ENCODE measurements around the gene SGMS2. TPM values are rescaled to one million over a fixed set of nuclear protein-coding genes. Genes with fewer than 3 reads are reported as not detected.

SGMS2 gene
- total RNA-seq, 1 experiment from 2014 or later, result 58.7 TPM

DNA sequence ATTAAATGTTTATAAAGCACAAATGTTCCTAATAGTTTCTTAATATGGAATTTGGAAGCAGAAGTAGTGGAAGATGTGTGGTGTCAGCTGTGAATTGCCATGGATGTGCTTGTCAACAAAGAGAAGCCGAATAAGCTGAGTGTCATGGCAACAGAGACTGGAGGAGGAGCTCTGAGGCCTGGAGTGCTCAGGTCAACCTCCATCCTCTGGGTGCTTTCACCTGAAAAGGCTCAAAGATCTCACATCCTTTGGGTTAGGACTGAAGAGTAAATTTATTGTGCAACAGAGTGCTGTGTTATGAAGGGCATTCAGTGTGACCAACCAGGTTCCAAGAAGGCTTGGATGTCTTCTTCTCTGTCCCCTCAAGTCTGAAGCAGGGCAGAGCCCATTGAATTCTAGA lies 18.7 kb downstream of the SGMS2 start:
- H3K4me1 ChIP-seq (ENCODE audit: insufficient read depth, low read length), result peaks cover 3% of the 10 kb centered on the region
- no peak overlapping the region for H3K4me2 ChIP-seq (ENCODE audit: low read length)
- H3K9me3 ChIP-seq (ENCODE audit: low read length), result no peaks in the 10 kb centered on the region
- ChIA-PET POLR2A (ENCODE audit: unreplicated experiment) (no interaction called here), CTCF (no interaction called here)
- no peak overlapping the region for H3K27ac ChIP-seq (ENCODE audit: low read length)
- DNase-seq (no peak), ATAC-seq (no peak)
- no peaks in the 10 kb centered on the region for H3K27me3 ChIP-seq (ENCODE audit: low read length)
- H4K20me1 ChIP-seq (ENCODE audit: low read length), result no peaks in the 10 kb centered on the region
- H3K4me3 ChIP-seq (ENCODE audit: low read length), result no peak overlapping the region
- H2AFZ ChIP-seq (ENCODE audit: low read length), result no peak overlapping the region
- no peaks in the 10 kb centered on the region for H3F3A ChIP-seq (ENCODE audit: low read length, unreplicated experiment)
- TF ChIP-seq CTCF (conservative IDR thresholded peaks at IDR 0.05; ENCODE audit: low read depth, low read length), result no peak
- TF ChIP-seq EZH2phosphoT487 (IDR thresholded peaks at IDR 0.05; ENCODE audit: borderline replicate concordance, low read length), result no peak
- TF ChIP-seq EZH2 (IDR thresholded peaks at IDR 0.05; ENCODE audit: low read length, unreplicated experiment), result no peak
- H3K79me2 ChIP-seq (ENCODE audit: low read length), result peaks cover 30% of the 10 kb centered on the region
- no TSS peak for BruUV-seq (replicated peaks)
- H3K9ac ChIP-seq (ENCODE audit: low read length), result no peak overlapping the region
- intact Hi-C loops (cut with micrococcal nuclease), result no loop called here
- no peaks in the 10 kb centered on the region for H3K9me2 ChIP-seq (replicated peaks; ENCODE audit: low read length)
- no peaks in the 10 kb centered on the region; the same call in 1 of the 2 replicates for H3K36me3 ChIP-seq (ENCODE audit: low read depth, low read length)

- no peak overlapping the region for H3K4me3 ChIP-seq (ENCODE audit: low read length)
- intact Hi-C loops (cut with micrococcal nuclease), result no loop called here
- ChIA-PET CTCF (interaction anchor here (0.6 kb wide), 1 partner anchor 87 kb away, joined by 3 read pairs; no protein-coding TSS in a partner anchor), POLR2A (ENCODE audit: unreplicated experiment) (no interaction called here)
- H4K20me1 ChIP-seq (ENCODE audit: low read length), result no peaks in the 10 kb centered on the region
- H2AFZ ChIP-seq (ENCODE audit: low read length), result no peak overlapping the region
- BruUV-seq (replicated peaks), result no TSS peak
- H3K9me2 ChIP-seq (replicated peaks; ENCODE audit: low read length), result no peaks in the 10 kb centered on the region
- H3K4me1 ChIP-seq (ENCODE audit: insufficient read depth, low read length), result no peaks in the 10 kb centered on the region
- ATAC-seq (no peak), DNase-seq (no peak)
- H3K9ac ChIP-seq (ENCODE audit: low read length), result no peak overlapping the region
- H3K79me2 ChIP-seq (ENCODE audit: low read length), result peaks cover 35% of the 10 kb centered on the region; the same call in 1 of the 2 replicates
- H3K27me3 ChIP-seq (ENCODE audit: low read length), result no peaks in the 10 kb centered on the region
- TF ChIP-seq CTCF (conservative IDR thresholded peaks at IDR 0.05; ENCODE audit: low read depth, low read length), result no peak
- TF ChIP-seq EZH2 (IDR thresholded peaks at IDR 0.05; ENCODE audit: low read length, unreplicated experiment), result no peak
- TF ChIP-seq EZH2phosphoT487 (IDR thresholded peaks at IDR 0.05; ENCODE audit: borderline replicate concordance, low read length), result no peak
- no peaks in the 10 kb centered on the region for H3K9me3 ChIP-seq (ENCODE audit: low read length)
- no peaks in the 10 kb centered on the region; the same call in 1 of the 2 replicates for H3K36me3 ChIP-seq (ENCODE audit: low read depth, low read length)
- H3K4me2 ChIP-seq (ENCODE audit: low read length), result no peak overlapping the region
- H3F3A ChIP-seq (ENCODE audit: low read length, unreplicated experiment), result no peaks in the 10 kb centered on the region
- H3K27ac ChIP-seq (ENCODE audit: low read length), result no peak overlapping the region
These were observed 20.9 kb downstream of the SGMS2 start for GRCh38 chr4:107845681-107846080.

GRCh38 chr4:107850438-107850837 lies 25.7 kb downstream of the SGMS2 start:
- H4K20me1 ChIP-seq (ENCODE audit: low read length), result no peaks in the 10 kb centered on the region
- intact Hi-C loops (cut with micrococcal nuclease), result loop anchor here (5.0 kb wide), 1 partner anchor 62 kb away; no protein-coding TSS in a partner anchor
- no peaks in the 10 kb centered on the region for H3K9me2 ChIP-seq (replicated peaks; ENCODE audit: low read length)
- H3K4me3 ChIP-seq (ENCODE audit: low read length), result no peak overlapping the region
- TF ChIP-seq CTCF (conservative IDR thresholded peaks at IDR 0.05; ENCODE audit: low read depth, low read length), result no peak
- TF ChIP-seq EZH2 (IDR thresholded peaks at IDR 0.05; ENCODE audit: low read length, unreplicated experiment), result no peak
- TF ChIP-seq EZH2phosphoT487 (IDR thresholded peaks at IDR 0.05; ENCODE audit: borderline replicate concordance, low read length), result no peak
- H3K4me1 ChIP-seq (ENCODE audit: insufficient read depth, low read length), result peaks cover 21% of the 10 kb centered on the region
- no peaks in the 10 kb centered on the region for H3F3A ChIP-seq (ENCODE audit: low read length, unreplicated experiment)
- ChIA-PET CTCF (no interaction called here), POLR2A (ENCODE audit: unreplicated experiment) (no interaction called here)
- H3K9me3 ChIP-seq (ENCODE audit: low read length), result no peaks in the 10 kb centered on the region
- H2AFZ ChIP-seq (ENCODE audit: low read length), result no peak overlapping the region
- peaks cover 39% of the 10 kb centered on the region for H3K79me2 ChIP-seq (ENCODE audit: low read length)
- no peak for DNase-seq
- no peaks in the 10 kb centered on the region; the same call in 1 of the 2 replicates for H3K36me3 ChIP-seq (ENCODE audit: low read depth, low read length)
- ATAC-seq, result no peak
- H3K27me3 ChIP-seq (ENCODE audit: low read length), result no peaks in the 10 kb centered on the region
- H3K9ac ChIP-seq (ENCODE audit: low read length), result no peak overlapping the region
- no peak overlapping the region for H3K4me2 ChIP-seq (ENCODE audit: low read length)
- H3K27ac ChIP-seq (ENCODE audit: low read length), result no peak overlapping the region
- BruUV-seq (replicated peaks), result no TSS peak

Measured in PC-3 (cell line).